Subcutaneous abdominal adipose tissue (tissue), 5 donors: ENCODE data around the gene SUSD1.

ENCODE experiments used
- H3K27ac ChIP-seq: one replicate; pipeline ENCODE4 v1.7.0; 2013; ENCODE audit warnings: low read depth, mild to moderate bottlenecking, inconsistent platforms, low read length, moderate library complexity
- H3K27me3 ChIP-seq, 5 donors: one replicate each; pipeline ENCODE4 v1.7.0; 2013; ENCODE audit warnings: low read length in 5 of 5, inconsistent platforms in 1 of 5; ENCODE audit not compliant: control insufficient read depth in 5 of 5, insufficient read depth in 4 of 5
- H3K36me3 ChIP-seq, 5 donors: one replicate each; pipeline ENCODE4 v1.7.0; 2013; ENCODE audit warnings: low read length in 5 of 5; ENCODE audit not compliant: control insufficient read depth in 5 of 5, insufficient read depth in 5 of 5
- H3K4me1 ChIP-seq, 5 donors: one replicate each; pipeline ENCODE4 v1.7.0; 2013; ENCODE audit warnings: low read length in 5 of 5, mild to moderate bottlenecking in 3 of 5, moderate library complexity in 1 of 5; ENCODE audit not compliant: control insufficient read depth in 5 of 5, insufficient read depth in 5 of 5
- H3K4me3 ChIP-seq, 5 donors: one replicate each; pipeline ENCODE4 v1.7.0; 2013; ENCODE audit warnings: low read length in 5 of 5, low read depth in 1 of 5
- H3K9ac ChIP-seq, 5 donors: one replicate each; pipeline ENCODE4 v1.7.0; 2013; ENCODE audit warnings: low read length in 5 of 5, mild to moderate bottlenecking in 4 of 5, moderate library complexity in 3 of 5
- H3K9me3 ChIP-seq, 5 donors: one replicate each; pipeline ENCODE4 v1.7.0; 2013; ENCODE audit warnings: low read length in 5 of 5; ENCODE audit not compliant: control insufficient read depth in 5 of 5
- donor health status: healthy.
- donor health status: healthy.
- donor health status: healthy.
- donor health status: healthy.
- donor health status: healthy.

SUSD1 gene

DNA sequence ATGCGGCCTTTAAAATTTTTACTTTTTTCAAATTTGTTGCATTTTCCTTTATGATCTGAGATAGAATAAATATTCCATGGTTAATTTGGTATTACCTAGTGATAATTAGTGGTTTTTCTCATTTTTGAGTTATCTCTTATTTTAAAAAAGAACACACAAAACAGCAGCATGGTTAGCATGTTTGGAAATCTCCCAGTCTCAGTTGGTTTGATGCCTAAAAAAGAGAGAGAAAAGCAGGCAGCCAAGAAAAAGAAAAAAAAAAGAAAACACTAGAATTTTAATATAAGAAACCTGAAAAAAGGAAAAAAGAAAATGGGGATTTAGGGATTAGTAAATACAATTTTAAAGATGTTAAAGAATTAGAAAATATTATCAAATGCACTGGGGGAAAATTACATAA is 15.3 kb downstream of the SUSD1 start:
- no peaks in the 10 kb centered on the region for H3K9me3 ChIP-seq
- H3K4me1 ChIP-seq: peaks cover 0 to 6% (median 0%) of the 10 kb centered on the region in 5 donors
- H3K36me3 ChIP-seq: no peaks in the 10 kb centered on the region
- H3K27me3 ChIP-seq: no peaks in the 10 kb centered on the region
- H3K4me3 ChIP-seq: no peak overlapping the region
- no peak overlapping the region for H3K9ac ChIP-seq
- no peak overlapping the region for H3K27ac ChIP-seq

DNA sequence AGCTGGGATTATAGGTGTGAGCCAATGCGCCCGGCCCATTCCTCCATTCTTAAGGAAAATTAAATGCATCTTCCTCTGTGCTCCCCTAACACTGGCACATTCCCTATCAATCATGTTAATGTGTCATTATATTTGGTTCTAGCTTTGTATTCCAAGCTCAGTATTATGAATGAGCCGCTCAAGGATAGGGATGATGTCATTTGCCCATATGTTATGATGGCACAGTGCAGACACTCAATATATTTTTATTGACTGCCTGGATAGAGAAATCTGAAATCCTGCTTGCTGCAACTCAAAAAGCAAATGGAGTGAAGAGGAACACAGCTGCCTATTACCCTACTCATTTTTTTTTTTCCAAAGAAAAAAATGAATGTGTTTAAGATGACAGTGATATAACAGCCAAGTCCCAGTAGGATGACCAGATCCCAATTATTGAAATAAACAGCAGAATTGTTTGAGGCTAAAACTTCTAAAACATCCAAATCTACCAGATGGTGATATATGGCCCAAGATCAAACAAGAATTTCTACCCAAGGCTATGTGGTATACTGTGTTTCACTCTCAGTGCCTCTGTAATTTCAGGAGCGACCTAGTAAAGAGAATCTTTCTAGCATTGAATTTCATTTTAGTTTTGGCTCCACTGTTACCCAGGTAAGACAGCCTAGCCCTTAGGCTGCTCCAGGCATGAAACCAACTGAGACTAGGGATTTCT is 16.3 kb downstream of the SUSD1 start:
- H3K4me3 ChIP-seq: no peak overlapping the region
- no peaks in the 10 kb centered on the region for H3K27me3 ChIP-seq
- no peaks in the 10 kb centered on the region for H3K36me3 ChIP-seq
- peaks cover 0 to 6% (median 0%) of the 10 kb centered on the region in 5 donors for H3K4me1 ChIP-seq
- no peak overlapping the region for H3K27ac ChIP-seq
- no peak overlapping the region for H3K9ac ChIP-seq
- H3K9me3 ChIP-seq: no peaks in the 10 kb centered on the region

- peaks cover 0 to 6% (median 0%) of the 10 kb centered on the region in 5 donors for H3K4me1 ChIP-seq
- no peak overlapping the region for H3K27ac ChIP-seq
- H3K4me3 ChIP-seq: no peak overlapping the region
- H3K36me3 ChIP-seq: no peaks in the 10 kb centered on the region
- H3K27me3 ChIP-seq: no peaks in the 10 kb centered on the region
- no peaks in the 10 kb centered on the region for H3K9me3 ChIP-seq
- H3K9ac ChIP-seq: no peak overlapping the region
These were observed 17.1 kb downstream of the SUSD1 start for GRCh38 chr9:112157961-112158360.

DNA sequence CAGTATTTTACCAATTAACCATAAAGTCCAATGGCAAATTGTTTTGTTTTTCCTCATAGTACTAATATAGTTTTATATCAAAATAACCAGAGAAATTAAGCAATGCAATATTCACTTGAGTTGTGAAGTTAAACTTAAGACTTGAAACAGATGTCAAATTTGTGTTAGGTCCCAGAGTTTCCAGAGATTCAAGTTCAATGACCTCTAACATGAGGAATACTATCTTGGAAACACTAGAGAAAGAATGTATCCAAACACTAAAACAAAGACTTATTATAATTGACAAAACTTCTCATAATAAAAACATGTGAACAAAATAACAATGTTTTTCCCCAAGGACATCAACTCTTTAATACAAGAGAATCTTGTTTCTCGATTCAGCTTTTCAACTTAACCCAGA is 18.0 kb downstream of the SUSD1 start:
- H3K9ac ChIP-seq: no peak overlapping the region
- no peak overlapping the region for H3K4me3 ChIP-seq
- H3K36me3 ChIP-seq: no peaks in the 10 kb centered on the region
- H3K27me3 ChIP-seq: no peaks in the 10 kb centered on the region
- no peak overlapping the region for H3K27ac ChIP-seq
- H3K9me3 ChIP-seq: no peaks in the 10 kb centered on the region
- H3K4me1 ChIP-seq: peaks cover 0 to 6% (median 0%) of the 10 kb centered on the region in 5 donors

- no peaks in the 10 kb centered on the region for H3K4me1 ChIP-seq
- H3K4me3 ChIP-seq: no peak overlapping the region
- peaks cover 0 to 11% (median 3%) of the 10 kb centered on the region in 5 donors for H3K36me3 ChIP-seq
- H3K9me3 ChIP-seq: no peaks in the 10 kb centered on the region
- no peak overlapping the region for H3K27ac ChIP-seq
- no peak overlapping the region for H3K9ac ChIP-seq
- H3K27me3 ChIP-seq: no peaks in the 10 kb centered on the region
These were observed 25.9 kb downstream of the SUSD1 start for GRCh38 chr9:112149211-112149610.

- no peak overlapping the region for H3K27ac ChIP-seq
- no peak overlapping the region for H3K4me3 ChIP-seq
- H3K9ac ChIP-seq: no peak overlapping the region
- no peaks in the 10 kb centered on the region for H3K9me3 ChIP-seq
- no peaks in the 10 kb centered on the region for H3K27me3 ChIP-seq
- peaks cover 0 to 17% (median 3%) of the 10 kb centered on the region in 5 donors for H3K36me3 ChIP-seq
- no peaks in the 10 kb centered on the region for H3K4me1 ChIP-seq
These were observed 29.2 kb downstream of the SUSD1 start for GRCh38 chr9:112145886-112146285.

GRCh38 chr9:112144807-112145206 is 30.3 kb downstream of the SUSD1 start:
- no peaks in the 10 kb centered on the region for H3K9me3 ChIP-seq
- no peak overlapping the region for H3K4me3 ChIP-seq
- no peak overlapping the region for H3K27ac ChIP-seq
- peaks cover 0 to 18% (median 3%) of the 10 kb centered on the region in 5 donors for H3K36me3 ChIP-seq
- H3K9ac ChIP-seq: no peak overlapping the region
- H3K27me3 ChIP-seq: no peaks in the 10 kb centered on the region
- no peaks in the 10 kb centered on the region for H3K4me1 ChIP-seq

GRCh38 chr9:112142420-112142819 is 32.7 kb downstream of the SUSD1 start:
- Histone ChIP-seq H3K36me3 (peaks cover 0 to 18% (median 3%) of the 10 kb centered on the region in 5 donors), H3K4me1 (no peaks in the 10 kb centered on the region), H3K27me3 (no peaks in the 10 kb centered on the region), H3K4me3 (no peak overlapping the region), H3K27ac (no peak overlapping the region), H3K9ac (no peak overlapping the region), H3K9me3 (no peaks in the 10 kb centered on the region)

GRCh38 chr9:112140936-112141335 is 34.2 kb downstream of the SUSD1 start:
- Histone ChIP-seq H3K27me3 (no peaks in the 10 kb centered on the region), H3K27ac (no peak overlapping the region), H3K9me3 (no peaks in the 10 kb centered on the region), H3K36me3 (peaks cover 0 to 19% (median 3%) of the 10 kb centered on the region in 5 donors), H3K4me1 (no peaks in the 10 kb centered on the region), H3K4me3 (no peak overlapping the region), H3K9ac (no peak overlapping the region)

DNA sequence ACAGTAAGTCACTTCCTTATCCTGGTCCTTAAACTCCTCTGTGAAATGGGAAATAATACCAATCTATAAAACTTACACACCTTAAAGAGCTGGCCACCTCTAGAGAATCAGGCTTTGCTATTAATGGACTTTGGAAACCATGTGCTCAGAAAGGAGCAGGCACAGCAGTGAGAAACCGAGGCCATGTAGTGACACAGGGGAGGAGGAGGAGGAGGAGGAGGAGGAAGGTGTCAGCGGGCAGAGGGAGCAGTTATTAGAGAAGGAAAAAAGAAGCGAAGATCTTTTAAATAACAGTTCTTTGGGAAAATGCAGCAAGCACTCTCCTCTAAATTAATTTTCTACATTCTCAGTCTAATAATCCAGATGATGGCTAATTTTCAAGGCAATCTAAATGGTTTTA is 38.0 kb downstream of the SUSD1 start:
- H3K9me3 ChIP-seq: no peaks in the 10 kb centered on the region
- no peak overlapping the region for H3K27ac ChIP-seq
- no peak overlapping the region for H3K9ac ChIP-seq
- peaks cover 2 to 10% (median 3%) of the 10 kb centered on the region in 5 donors for H3K36me3 ChIP-seq
- no peak overlapping the region for H3K4me3 ChIP-seq
- no peaks in the 10 kb centered on the region for H3K4me1 ChIP-seq
- H3K27me3 ChIP-seq: no peaks in the 10 kb centered on the region
